Measurements from ENCODE around the gene PPIL1.

- no peak for TF ChIP-seq CHD2 (IDR thresholded peaks at IDR 0.05; ENCODE audit: low read length)
- no peak for TF ChIP-seq RAD21 (IDR thresholded peaks at IDR 0.05 in 1 of 2, conservative IDR thresholded peaks at IDR 0.05 in 1 of 2; ENCODE audit: low read depth in 2 of 2, low read length in 2 of 2)
These were observed 22.0 kb downstream of the PPIL1 start for GRCh38 chr6:36852481-36853147.
